ENCODE data around the gene TP63.

DNA sequence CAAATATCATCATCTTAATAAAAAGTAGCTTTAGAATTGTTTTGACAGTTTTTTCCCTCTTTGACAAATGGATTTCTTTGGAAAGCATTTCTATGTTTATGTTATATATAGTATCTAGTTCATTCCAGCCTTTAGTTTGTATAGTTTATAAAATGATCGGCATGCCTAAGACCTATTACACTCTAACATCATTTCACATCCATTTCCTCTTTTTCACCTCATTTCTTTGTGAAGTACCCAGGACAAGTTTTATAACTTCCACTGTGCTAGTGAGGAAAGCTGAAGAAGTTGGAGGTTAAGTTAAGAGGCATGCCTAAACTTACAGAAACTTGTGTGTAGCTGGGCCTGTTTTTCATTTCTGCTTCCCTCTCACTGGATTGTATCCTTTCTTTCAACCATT, 178.4 kb downstream of the TP63 start:
- TF ChIP-seq, protein P1, sequence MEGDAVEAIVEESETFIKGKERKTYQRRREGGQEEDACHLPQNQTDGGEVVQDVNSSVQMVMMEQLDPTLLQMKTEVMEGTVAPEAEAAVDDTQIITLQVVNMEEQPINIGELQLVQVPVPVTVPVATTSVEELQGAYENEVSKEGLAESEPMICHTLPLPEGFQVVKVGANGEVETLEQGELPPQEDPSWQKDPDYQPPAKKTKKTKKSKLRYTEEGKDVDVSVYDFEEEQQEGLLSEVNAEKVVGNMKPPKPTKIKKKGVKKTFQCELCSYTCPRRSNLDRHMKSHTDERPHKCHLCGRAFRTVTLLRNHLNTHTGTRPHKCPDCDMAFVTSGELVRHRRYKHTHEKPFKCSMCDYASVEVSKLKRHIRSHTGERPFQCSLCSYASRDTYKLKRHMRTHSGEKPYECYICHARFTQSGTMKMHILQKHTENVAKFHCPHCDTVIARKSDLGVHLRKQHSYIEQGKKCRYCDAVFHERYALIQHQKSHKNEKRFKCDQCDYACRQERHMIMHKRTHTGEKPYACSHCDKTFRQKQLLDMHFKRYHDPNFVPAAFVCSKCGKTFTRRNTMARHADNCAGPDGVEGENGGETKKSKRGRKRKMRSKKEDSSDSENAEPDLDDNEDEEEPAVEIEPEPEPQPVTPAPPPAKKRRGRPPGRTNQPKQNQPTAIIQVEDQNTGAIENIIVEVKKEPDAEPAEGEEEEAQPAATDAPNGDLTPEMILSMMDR (IDR thresholded peaks at IDR 0.05) = no peak
- TF ChIP-seq POLR2A (IDR thresholded peaks at IDR 0.05) = no peak

All from body of pancreas (tissue), 4 donors.